ENCODE measurements around the gene BCL2. TPM values are rescaled to one million over a fixed set of nuclear protein-coding genes. Genes with fewer than 3 reads are reported as not detected.

Gene BCL2
- total RNA-seq, 1 donor from 2014 or later: 14.1 TPM

DNA sequence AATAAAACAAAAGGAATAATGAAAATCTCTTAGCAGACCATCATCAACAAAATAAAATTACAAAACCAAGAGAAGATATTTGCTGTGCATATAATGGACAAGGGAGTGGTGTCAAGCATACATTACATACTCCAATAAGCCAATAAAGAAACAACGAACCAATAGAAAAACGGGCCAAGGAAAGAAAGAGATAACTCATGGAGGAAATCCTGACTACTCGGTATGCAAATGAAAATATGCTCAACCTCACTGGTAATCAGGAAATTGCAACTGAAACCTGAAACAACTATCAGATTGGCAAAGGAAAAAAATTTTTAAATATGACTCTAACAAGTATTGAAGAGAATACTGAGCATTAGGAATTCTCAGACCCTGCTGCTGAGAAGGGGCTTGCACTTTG is 84.7 kb downstream of the BCL2 start:
- Mint-ChIP-seq H3K4me3 (no peak overlapping the region), H3K4me1 (peaks cover 33% of the 10 kb centered on the region), H3K36me3 (ENCODE audit: low read depth) (no peaks in the 10 kb centered on the region), H3K27ac (ENCODE audit: unreplicated experiment) (no peak overlapping the region), H3K9me3 (no peaks in the 10 kb centered on the region), H3K27me3 (ENCODE audit: low read depth) (no peaks in the 10 kb centered on the region)
- no peak for DNase-seq (ENCODE audit: low read depth, low spot score)
- TF ChIP-seq, protein P1, sequence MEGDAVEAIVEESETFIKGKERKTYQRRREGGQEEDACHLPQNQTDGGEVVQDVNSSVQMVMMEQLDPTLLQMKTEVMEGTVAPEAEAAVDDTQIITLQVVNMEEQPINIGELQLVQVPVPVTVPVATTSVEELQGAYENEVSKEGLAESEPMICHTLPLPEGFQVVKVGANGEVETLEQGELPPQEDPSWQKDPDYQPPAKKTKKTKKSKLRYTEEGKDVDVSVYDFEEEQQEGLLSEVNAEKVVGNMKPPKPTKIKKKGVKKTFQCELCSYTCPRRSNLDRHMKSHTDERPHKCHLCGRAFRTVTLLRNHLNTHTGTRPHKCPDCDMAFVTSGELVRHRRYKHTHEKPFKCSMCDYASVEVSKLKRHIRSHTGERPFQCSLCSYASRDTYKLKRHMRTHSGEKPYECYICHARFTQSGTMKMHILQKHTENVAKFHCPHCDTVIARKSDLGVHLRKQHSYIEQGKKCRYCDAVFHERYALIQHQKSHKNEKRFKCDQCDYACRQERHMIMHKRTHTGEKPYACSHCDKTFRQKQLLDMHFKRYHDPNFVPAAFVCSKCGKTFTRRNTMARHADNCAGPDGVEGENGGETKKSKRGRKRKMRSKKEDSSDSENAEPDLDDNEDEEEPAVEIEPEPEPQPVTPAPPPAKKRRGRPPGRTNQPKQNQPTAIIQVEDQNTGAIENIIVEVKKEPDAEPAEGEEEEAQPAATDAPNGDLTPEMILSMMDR (conservative IDR thresholded peaks at IDR 0.05): no peak

DNA sequence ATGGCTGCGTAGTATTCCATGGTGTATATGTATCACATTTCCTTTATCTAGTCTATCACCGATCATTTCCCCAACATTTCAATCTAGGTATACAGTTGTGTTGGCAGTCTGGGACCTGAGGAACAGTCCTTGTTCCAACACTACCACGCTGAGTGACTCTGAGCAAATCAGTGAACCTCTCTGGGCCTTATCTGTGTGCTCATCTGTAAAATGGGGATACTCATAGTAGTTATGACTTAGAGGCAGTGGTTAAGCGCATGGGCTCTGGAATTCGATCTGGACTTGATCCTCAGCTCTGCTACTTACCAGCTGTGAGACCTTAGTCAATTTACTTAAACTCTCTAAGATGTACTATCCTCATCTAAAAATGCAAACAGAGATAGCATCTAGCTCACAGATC is 85.1 kb downstream of the BCL2 start:
- DNase-seq (ENCODE audit: low read depth, low spot score): no peak
- no peaks in the 10 kb centered on the region for H3K27me3 Mint-ChIP-seq (ENCODE audit: low read depth)
- no peaks in the 10 kb centered on the region for H3K9me3 Mint-ChIP-seq
- no peak overlapping the region for H3K4me3 Mint-ChIP-seq
- TF ChIP-seq, protein P1 (conservative IDR thresholded peaks at IDR 0.05): no peak
- H3K27ac Mint-ChIP-seq (ENCODE audit: unreplicated experiment): no peak overlapping the region
- no peaks in the 10 kb centered on the region for H3K36me3 Mint-ChIP-seq (ENCODE audit: low read depth)
- peaks cover 33% of the 10 kb centered on the region for H3K4me1 Mint-ChIP-seq

DNA sequence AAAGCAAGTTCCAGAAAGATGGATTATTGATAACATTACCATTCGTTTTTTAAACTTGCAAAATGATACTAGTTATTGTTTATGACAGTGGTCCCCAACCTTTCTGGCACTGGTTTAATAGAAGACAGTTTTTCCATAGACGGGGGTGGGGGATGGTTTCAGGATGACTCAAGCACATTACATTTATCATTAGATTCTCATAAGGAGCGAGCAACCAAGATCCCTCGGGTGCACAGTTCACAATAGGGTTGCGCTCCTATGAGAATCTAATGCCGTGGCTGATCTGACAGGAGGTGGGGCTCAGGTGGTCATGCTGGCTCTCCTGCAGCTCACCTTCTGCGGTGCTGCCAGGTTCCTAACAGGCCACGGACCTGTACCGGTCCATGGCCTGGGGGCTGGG is 86.2 kb downstream of the BCL2 start:
- no peaks in the 10 kb centered on the region for H3K36me3 Mint-ChIP-seq (ENCODE audit: low read depth)
- H3K27ac Mint-ChIP-seq (ENCODE audit: unreplicated experiment): no peak overlapping the region
- TF ChIP-seq, protein P1 (conservative IDR thresholded peaks at IDR 0.05): no peak
- no peak overlapping the region for H3K4me3 Mint-ChIP-seq
- peaks cover 22% of the 10 kb centered on the region for H3K4me1 Mint-ChIP-seq
- DNase-seq (ENCODE audit: low read depth, low spot score): no peak
- no peaks in the 10 kb centered on the region for H3K9me3 Mint-ChIP-seq
- H3K27me3 Mint-ChIP-seq (ENCODE audit: low read depth): no peaks in the 10 kb centered on the region

DNA sequence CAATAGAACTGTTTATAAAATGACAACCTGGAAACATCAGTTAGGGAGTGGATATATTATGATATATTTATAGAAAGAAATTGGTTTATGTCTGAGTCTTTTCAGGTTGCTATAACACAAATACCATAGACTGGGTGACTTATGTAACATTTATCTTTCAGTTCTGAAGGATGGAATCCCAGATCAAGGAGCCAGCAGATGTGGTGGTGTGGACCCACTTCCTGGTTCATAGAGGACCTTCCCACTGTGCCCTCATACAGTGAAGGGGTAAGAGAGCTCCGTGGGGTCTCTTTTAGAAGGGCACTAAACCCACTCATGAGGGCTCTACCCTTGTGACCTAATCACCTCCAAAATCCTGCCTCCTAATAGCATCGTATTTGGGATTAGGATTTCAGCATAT is 86.7 kb downstream of the BCL2 start:
- DNase-seq (ENCODE audit: low read depth, low spot score): no peak
- no peak overlapping the region for H3K4me3 Mint-ChIP-seq
- TF ChIP-seq, protein P1 (conservative IDR thresholded peaks at IDR 0.05): no peak
- H3K9me3 Mint-ChIP-seq: no peaks in the 10 kb centered on the region
- H3K36me3 Mint-ChIP-seq (ENCODE audit: low read depth): no peaks in the 10 kb centered on the region
- H3K27ac Mint-ChIP-seq (ENCODE audit: unreplicated experiment): no peak overlapping the region
- peaks cover 17% of the 10 kb centered on the region for H3K4me1 Mint-ChIP-seq
- no peaks in the 10 kb centered on the region for H3K27me3 Mint-ChIP-seq (ENCODE audit: low read depth)

DNA sequence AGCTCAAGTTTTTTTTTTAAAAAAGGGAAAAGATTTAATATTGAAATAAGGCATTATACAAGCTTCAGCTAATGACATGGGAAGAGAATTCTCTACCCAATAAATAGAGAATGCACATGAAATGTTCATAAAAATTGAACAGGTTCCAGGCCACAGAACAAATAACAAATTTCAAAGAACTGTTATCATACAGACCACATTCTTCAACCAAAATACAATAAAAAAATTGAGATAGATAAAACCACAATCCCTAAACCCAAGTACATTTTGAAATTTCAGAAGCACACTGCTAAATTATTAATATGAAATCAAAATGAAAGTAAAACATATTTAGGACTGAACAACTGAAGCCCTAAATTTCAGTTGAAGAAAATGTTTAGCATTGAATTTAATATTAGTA is 89.6 kb downstream of the BCL2 start:
- Mint-ChIP-seq H3K36me3 (ENCODE audit: low read depth) (peaks cover 5% of the 10 kb centered on the region), H3K4me3 (no peak overlapping the region), H3K27me3 (ENCODE audit: low read depth) (no peaks in the 10 kb centered on the region), H3K27ac (ENCODE audit: unreplicated experiment) (no peak overlapping the region), H3K4me1 (no peaks in the 10 kb centered on the region), H3K9me3 (no peaks in the 10 kb centered on the region)
- TF ChIP-seq, protein P1 (conservative IDR thresholded peaks at IDR 0.05): no peak
- DNase-seq (ENCODE audit: low read depth, low spot score): no peak

DNA sequence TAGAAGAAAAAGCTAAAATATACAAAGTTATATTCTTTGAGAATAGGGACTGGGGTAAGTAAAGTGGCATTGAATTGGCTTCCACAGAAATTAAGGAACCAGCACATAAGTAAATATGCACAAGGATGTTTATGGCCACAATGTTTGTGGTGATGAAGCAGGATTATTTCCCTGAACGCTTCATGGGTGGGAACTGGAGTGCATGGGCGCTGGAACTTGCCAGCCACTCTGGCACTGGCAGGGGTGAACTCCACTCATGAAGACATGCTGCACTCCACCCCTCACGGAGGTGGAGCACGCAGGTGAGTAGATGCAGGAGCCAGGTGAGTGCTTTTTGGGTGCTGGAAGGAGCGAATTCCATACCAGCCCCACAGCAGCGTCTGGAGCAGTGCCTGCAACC is 94.1 kb downstream of the BCL2 start:
- Mint-ChIP-seq H3K27ac (ENCODE audit: unreplicated experiment) (no peak overlapping the region), H3K9me3 (no peaks in the 10 kb centered on the region), H3K4me1 (no peaks in the 10 kb centered on the region), H3K27me3 (ENCODE audit: low read depth) (no peaks in the 10 kb centered on the region), H3K36me3 (ENCODE audit: low read depth) (peaks cover 7% of the 10 kb centered on the region), H3K4me3 (no peak overlapping the region)
- TF ChIP-seq, protein P1 (conservative IDR thresholded peaks at IDR 0.05): no peak
- no peak for DNase-seq (ENCODE audit: low read depth, low spot score)
